Esophagus squamous epithelium (tissue), 5 donors: ENCODE data around the gene NOL4L. TPM values are rescaled to one million over a fixed set of nuclear protein-coding genes. Genes with fewer than 3 reads are reported as not detected.

Experiments used
- DNase-seq: peaks from one replicate; lab custom pipeline; 2025; lab: John Stamatoyannopoulos, UW
- H3K27ac ChIP-seq, 4 donors: fragments of 200-600 bp; sonication (generic); one replicate each; pipeline ENCODE4 v1.5.1; 2016 to 2019; ENCODE audit warnings: mild to moderate bottlenecking in 1 of 4
- H3K27me3 ChIP-seq, 4 donors: fragments of 200-600 bp; sonication (generic); 1 replicate in 3 of 4; 2 replicates in 1 of 4; pipeline versions ENCODE4 v1.5.1 to v1.6.0; 2017 to 2021; ENCODE audit warnings: antibody characterized with exemption in 1 of 4
- H3K36me3 ChIP-seq, 3 donors: fragments of 200-600 bp; sonication (generic); one replicate each; pipeline ENCODE4 v1.5.1; 2016 to 2019
- H3K4me1 ChIP-seq, 3 donors: fragments of 200-600 bp; sonication (generic); one replicate each; pipeline ENCODE4 v1.5.1; 2017 to 2019
- H3K4me3 ChIP-seq, 4 donors: fragments of 200-600 bp; sonication (generic); 1 replicate in 3 of 4; 2 replicates in 1 of 4; pipeline ENCODE4 v1.5.1; 2016 to 2019; ENCODE audit warnings: mild to moderate bottlenecking in 2 of 4, moderate library complexity in 1 of 4
- H3K9me3 ChIP-seq, 3 donors: fragments of 200-600 bp; sonication (generic); one replicate each; pipeline ENCODE4 v1.5.1; 2016 to 2019
- CTCF ChIP-seq, 6 experiments: fragments of 450-650 bp in 4 of 6; fragments of 200-600 bp in 2 of 6; sonication (generic) in 2 of 6; IDR thresholded peaks; one replicate each; pipeline ENCODE4 v1.5.1; 2016 to 2019; ENCODE audit warnings: antibody characterized with exemption in 6 of 6, mild to moderate bottlenecking in 4 of 6, moderate library complexity in 4 of 6
- POLR2A ChIP-seq, 4 donors: fragments of 450-650 bp; IDR thresholded peaks; one replicate each; pipeline ENCODE4 v1.6.1; 2017; ENCODE audit warnings: antibody characterized with exemption in 4 of 4, mild to moderate bottlenecking in 4 of 4, moderate library complexity in 3 of 4
- WGBS, 2 donors: methylation state at CpG; one replicate each; pipeline ENCODE4 v1.1.5; 2018; 5-methylcytosine and 5-hydroxymethylcytosine counted together
- intact Hi-C: fragments of 100-400 bp; cut with DNase I; formaldehyde crosslinking; loops from one replicate; pipeline ENCODE4 v1.15.0; 2022
- total RNA-seq, 4 donors: library from RNA; depleted of rRNA; stranded (reverse); fragments of >200 nt; gene quantifications; one replicate each; pipeline ENCODE4 v1.1.0, GENCODE V29; 2016
- donor health status: DM: yes; HTN: yes; CAD: no.

NOL4L gene
- total RNA-seq, 4 donors from 2014 or later: 1.5 to 5.1 (median 3.0) TPM

- H3K4me3 ChIP-seq: no peak overlapping the region
- H3K36me3 ChIP-seq: peaks cover 52 to 100% (median 78%) of the 10 kb centered on the region in 3 donors
- H3K9me3 ChIP-seq: no peaks in the 10 kb centered on the region
- TF ChIP-seq CTCF (IDR thresholded peaks at IDR 0.05): no peak
- no peaks in the 10 kb centered on the region for H3K4me1 ChIP-seq
- no peak for DNase-seq
- 41 to 80% methylated on average over 2 of the region's 2 CpGs for WGBS, 2 donors
- H3K27me3 ChIP-seq: no peaks in the 10 kb centered on the region
- H3K27ac ChIP-seq: no peak overlapping the region
- intact Hi-C loops: no loop called here
Measured at GRCh38 chr20:32432277-32432676, 152.9 kb downstream of the NOL4L start.

- 92 to 93% methylated on average over 12 of the region's 12 CpGs for WGBS, 2 donors
- Histone ChIP-seq H3K27ac (no peak overlapping the region), H3K9me3 (no peaks in the 10 kb centered on the region), H3K27me3 (no peaks in the 10 kb centered on the region), H3K4me1 (no peaks in the 10 kb centered on the region), H3K36me3 (peaks cover 52 to 91% (median 71%) of the 10 kb centered on the region in 3 donors), H3K4me3 (no peak overlapping the region)
- TF ChIP-seq POLR2A (IDR thresholded peaks at IDR 0.05): no peak
- no peak for DNase-seq
- intact Hi-C loops: no loop called here
Measured at GRCh38 chr20:32431457-32431856, 153.7 kb downstream of the NOL4L start.

- Histone ChIP-seq H3K4me1 (no peaks in the 10 kb centered on the region), H3K9me3 (no peaks in the 10 kb centered on the region), H3K27ac (no peak overlapping the region), H3K36me3 (peaks cover 40 to 80% (median 55%) of the 10 kb centered on the region in 3 donors), H3K27me3 (no peaks in the 10 kb centered on the region), H3K4me3 (no peak overlapping the region)
- TF ChIP-seq CTCF (IDR thresholded peaks at IDR 0.05): no peak
- no peak for TF ChIP-seq POLR2A (IDR thresholded peaks at IDR 0.05)
- WGBS, 2 donors: 87 to 92% methylated on average over 13 to 16 of the region's 16 CpGs
- DNase-seq: no peak
- intact Hi-C loops: no loop called here
Measured at GRCh38 chr20:32429745-32430360, 155.3 kb downstream of the NOL4L start.

- H3K9me3 ChIP-seq: no peaks in the 10 kb centered on the region
- H3K4me3 ChIP-seq: no peak overlapping the region
- no peak for DNase-seq
- peaks cover 35 to 75% (median 50%) of the 10 kb centered on the region in 3 donors for H3K36me3 ChIP-seq
- intact Hi-C loops: no loop called here
- TF ChIP-seq POLR2A (IDR thresholded peaks at IDR 0.05): no peak
- TF ChIP-seq CTCF (IDR thresholded peaks at IDR 0.05): no peak
- no peak overlapping the region for H3K27ac ChIP-seq
- WGBS, 2 donors: 77 to 82% methylated on average over 7 of the region's 7 CpGs
- no peaks in the 10 kb centered on the region for H3K4me1 ChIP-seq
- no peaks in the 10 kb centered on the region for H3K27me3 ChIP-seq
Measured at GRCh38 chr20:32429343-32429742, 155.8 kb downstream of the NOL4L start.

GRCh38 chr20:32427996-32428395 lies 157.1 kb downstream of the NOL4L start:
- H3K9me3 ChIP-seq: no peaks in the 10 kb centered on the region
- TF ChIP-seq POLR2A (IDR thresholded peaks at IDR 0.05) (no peak), CTCF (IDR thresholded peaks at IDR 0.05) (no peak)
- DNase-seq: no peak
- intact Hi-C loops: no loop called here
- H3K4me1 ChIP-seq: no peaks in the 10 kb centered on the region
- no peak overlapping the region for H3K27ac ChIP-seq
- H3K36me3 ChIP-seq: peaks cover 29 to 61% (median 38%) of the 10 kb centered on the region in 3 donors
- WGBS, 2 donors: 91 to 96% methylated on average over 6 of the region's 6 CpGs
- H3K4me3 ChIP-seq: no peak overlapping the region
- no peaks in the 10 kb centered on the region for H3K27me3 ChIP-seq
